Stimulated activated CD4-positive, alpha-beta T cell treated with anti-CD3 and anti-CD28 coated beads, Interleukin-4, amount 100 ng/mL, for 48 hours (primary cell): ENCODE data around the gene GPR143.
"Not testable (repeated sequence)": the region's sequence is repeated elsewhere in the genome, so short reads cannot be mapped to it uniquely, and the experiment has no call there.

Source experiments
- DNase-seq, 2 donors: peaks; one replicate each; pipeline ENCODE4 v3.0.0-alpha.2; 2020; ENCODE audit warnings: low read depth in 2 of 2

Gene GPR143

GRCh38 chrX:9768321-9768839, 2.7 kb upstream of the GPR143 start:
- not testable (repeated sequence) for DNase-seq

GRCh38 chrX:9767375-9767774, 1.7 kb upstream of the GPR143 start:
- DNase-seq = no peak

GRCh38 chrX:9765072-9765736, 443 bp downstream of the GPR143 start:
- no peak for DNase-seq

GRCh38 chrX:9759337-9759736, 6.3 kb downstream of the GPR143 start:
- DNase-seq = no peak

GRCh38 chrX:9758021-9758638, 7.5 kb downstream of the GPR143 start:
- DNase-seq = no peak

- DNase-seq = no peak
Observed at GRCh38 chrX:9757366-9757765, 8.3 kb downstream of the GPR143 start.

GRCh38 chrX:9749146-9749692, 16.4 kb downstream of the GPR143 start:
- no peak for DNase-seq

DNA sequence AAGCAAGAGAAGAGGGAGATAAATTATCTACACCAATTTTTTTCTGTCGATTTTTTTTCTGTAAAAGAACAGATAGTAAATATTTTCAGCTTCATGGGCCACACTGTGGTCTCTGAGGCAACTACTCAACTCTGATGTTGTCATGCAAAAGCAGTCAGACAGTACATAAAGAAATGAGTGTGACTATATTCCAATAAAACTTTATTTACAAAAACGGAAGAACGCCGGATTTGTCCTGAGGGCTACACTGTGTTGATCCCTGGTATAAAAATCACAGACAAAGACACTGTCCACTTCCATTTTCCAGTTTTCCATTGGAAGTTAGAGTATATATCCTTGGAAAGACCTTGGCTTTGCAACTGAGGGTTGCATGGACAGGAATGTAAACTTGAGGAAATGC, 18.0 kb downstream of the GPR143 start:
- DNase-seq = no peak

DNA sequence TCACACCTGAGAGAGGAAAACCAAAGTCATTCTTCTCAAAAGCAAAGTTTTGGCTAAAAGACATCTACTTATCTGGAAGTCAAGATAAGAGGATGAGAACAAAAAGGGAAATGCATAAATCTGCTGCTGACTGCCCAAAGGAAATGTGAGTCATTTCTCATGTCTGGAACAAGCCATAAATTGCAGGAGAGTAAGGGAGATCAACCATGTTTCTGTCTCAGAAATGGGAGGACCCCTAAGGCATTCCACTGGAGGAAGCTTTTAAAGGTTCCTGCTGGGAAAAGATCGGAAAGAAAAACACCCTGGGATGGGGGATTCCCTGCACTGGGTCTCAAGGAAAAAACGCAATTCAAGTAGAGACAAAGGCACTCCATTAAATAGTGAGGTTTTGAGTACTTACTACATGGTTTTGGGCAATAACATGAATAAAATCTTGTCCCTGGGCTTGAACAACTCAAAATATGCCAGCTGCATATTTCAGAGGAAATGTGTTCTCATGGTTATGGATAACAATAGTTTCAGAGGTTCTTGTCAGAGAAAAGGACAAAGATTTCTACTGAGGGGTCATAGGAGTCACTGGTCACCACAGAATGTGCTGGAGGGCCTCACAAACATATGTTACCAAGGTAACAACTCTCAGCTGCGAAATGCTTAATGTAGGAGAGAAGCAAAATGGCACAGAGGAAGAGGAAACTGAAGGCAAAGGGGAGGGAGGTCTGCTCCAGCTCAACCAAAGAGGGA, 19.3 kb downstream of the GPR143 start:
- no peak for DNase-seq

DNA sequence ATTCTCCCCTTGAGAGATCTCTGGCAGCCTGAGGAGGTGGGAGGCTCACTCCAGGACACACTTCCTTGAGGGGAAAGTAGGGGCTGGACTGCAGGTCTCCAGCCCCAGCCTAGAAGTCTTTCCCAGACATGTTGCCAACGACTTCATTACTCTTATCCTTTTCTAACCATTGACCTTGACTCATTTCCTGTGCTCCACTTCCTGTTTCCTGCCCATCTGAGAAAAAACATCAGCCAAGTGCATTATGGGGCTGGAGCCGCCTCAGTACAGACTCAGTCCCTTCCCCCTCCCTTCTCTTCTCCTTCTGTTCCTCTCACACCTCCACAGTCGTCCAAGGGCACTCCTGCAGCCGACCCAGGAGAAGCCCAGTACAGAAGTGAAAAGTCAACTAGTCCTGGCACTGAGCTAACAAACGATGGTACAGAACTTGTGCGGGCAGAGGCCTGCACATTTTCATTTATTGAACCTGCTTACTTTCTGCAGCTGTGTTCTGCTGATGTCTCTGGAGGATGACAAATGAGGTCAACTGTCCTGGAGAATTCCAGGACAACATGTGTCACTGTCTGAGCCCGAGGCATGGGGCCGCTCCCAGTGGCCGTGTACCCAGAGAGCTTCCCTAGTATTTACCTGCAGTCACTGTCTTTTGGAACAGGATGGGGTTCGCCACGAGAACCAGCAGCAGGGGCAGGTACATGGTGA, 20.1 kb downstream of the GPR143 start:
- DNase-seq = no peak

- DNase-seq = no peak
Observed at GRCh38 chrX:9739130-9739529, 26.5 kb downstream of the GPR143 start.

GRCh38 chrX:9738151-9738550, 27.5 kb downstream of the GPR143 start:
- no peak for DNase-seq

DNA sequence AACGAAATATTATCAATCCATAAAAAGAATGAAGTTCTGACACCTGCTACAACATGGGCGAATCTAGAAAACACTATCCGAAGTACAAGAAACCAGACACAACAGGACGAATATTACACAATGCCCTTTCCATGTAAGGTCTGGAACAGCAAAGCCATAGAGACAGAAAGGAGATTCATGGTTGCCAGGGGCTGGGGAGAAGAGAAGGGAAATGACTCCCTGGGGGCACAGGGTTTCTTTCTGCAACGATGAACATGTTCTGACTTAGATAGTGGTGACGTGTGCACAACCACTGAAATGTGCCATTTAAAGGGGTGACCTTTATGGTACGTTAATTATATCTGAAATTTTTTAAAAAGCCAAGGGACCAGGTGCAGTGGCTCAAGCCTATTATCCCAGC, 28.3 kb downstream of the GPR143 start:
- DNase-seq = no peak

- DNase-seq = peak in 1 of 2 donors; percentile 1
Observed at GRCh38 chrX:9730752-9731151, 34.9 kb downstream of the GPR143 start.

GRCh38 chrX:9730078-9730477, 35.6 kb downstream of the GPR143 start:
- DNase-seq = no peak

- DNase-seq = no peak
Observed at GRCh38 chrX:9729171-9729885, 36.3 kb downstream of the GPR143 start.

DNA sequence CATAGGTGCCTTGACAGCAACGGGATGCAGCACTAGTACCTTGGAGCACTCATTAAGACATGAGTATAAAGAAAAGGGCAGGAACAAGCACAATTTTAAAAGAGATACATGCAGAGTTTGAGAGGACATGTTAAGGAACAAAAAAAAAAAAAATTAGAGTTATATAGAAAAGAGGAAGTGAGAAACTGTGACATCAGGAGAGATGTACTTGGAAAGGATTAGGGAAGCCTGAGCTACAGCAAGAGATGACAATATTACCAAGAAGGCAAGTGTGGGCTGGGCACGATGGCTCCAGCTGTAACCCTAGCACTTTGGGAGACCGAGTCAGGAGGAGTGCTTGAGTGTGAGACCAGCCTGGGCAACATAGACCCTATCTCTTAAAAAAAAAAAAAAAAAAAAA, 37.4 kb downstream of the GPR143 start:
- no peak for DNase-seq

- DNase-seq = no peak
Observed at GRCh38 chrX:9724711-9725110, 40.9 kb downstream of the GPR143 start.

DNA sequence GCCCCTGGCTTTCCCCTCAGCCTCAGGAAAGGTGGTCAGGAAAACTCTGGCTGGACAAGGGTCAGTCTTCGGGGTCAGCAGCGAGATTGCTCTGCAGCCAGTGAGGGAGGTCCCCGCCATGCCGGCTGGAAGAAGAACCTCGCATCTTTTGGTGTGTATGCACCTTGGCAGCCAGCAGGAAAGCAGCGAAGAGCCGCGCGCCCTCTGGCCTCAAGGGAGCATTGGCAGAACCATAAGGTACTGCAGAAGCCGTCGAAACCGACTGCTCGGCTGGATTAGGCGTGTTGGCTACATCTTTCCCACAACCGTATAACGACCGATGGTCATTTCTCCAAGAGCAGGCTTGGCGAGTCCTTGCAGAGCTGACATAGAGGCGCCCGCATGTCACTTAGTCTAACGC, 48.3 kb downstream of the GPR143 start:
- no peak for DNase-seq

- DNase-seq = no peak
Observed at GRCh38 chrX:9710332-9710731, 55.3 kb downstream of the GPR143 start.

GRCh38 chrX:9708923-9709553, 56.6 kb downstream of the GPR143 start:
- DNase-seq = peak; percentile 54 to 64
